OCI-LY7 (cell line): Measurements from ENCODE around the gene SLC17A4. TPM values are rescaled to one million over a fixed set of nuclear protein-coding genes. Genes with fewer than 3 reads are reported as not detected.

ENCODE experiments used
- BruUV-seq: library from RNA; stranded (reverse); fragments of 400-500 nt; replicated peaks from 2 replicates; lab custom pipeline; 2021; lab: Mats Ljungman, UMichigan
- CTCF ChIA-PET: fragments of 300-600 bp; sonication (Branson Sonifier 250); formaldehyde crosslinking; loops from one replicate; lab custom pipeline; 2022; ENCODE audit warnings: antibody characterized with exemption; ENCODE audit not compliant: unreplicated experiment; lab: Charles Lee
- POLR2A ChIA-PET: fragments of 300-600 bp; sonication (Branson Sonifier 250); formaldehyde crosslinking; loops from one replicate; lab custom pipeline; 2022; ENCODE audit warnings: antibody characterized with exemption; lab: Charles Lee
- DNase-seq: peaks from one replicate; pipeline ENCODE4 v3.0.0-alpha.2; 2015; ENCODE audit warnings: low spot score
- H2AFZ ChIP-seq: fragments of 200-600 bp; sonication (generic), shearing (Covaris generic); 2 replicates; pipeline ENCODE4 v1.6.1; 2014; ENCODE audit warnings: mild to moderate bottlenecking, antibody characterized with exemption, low read length, moderate library complexity
- H3K27ac ChIP-seq: fragments of 200-600 bp; sonication (generic); 2 replicates; pipeline ENCODE4 v1.5.1; 2014; ENCODE audit warnings: mixed run types, low read depth, mild to moderate bottlenecking, moderate library complexity, low read length, inconsistent platforms; ENCODE audit not compliant: poor library complexity, severe bottlenecking
- H3K36me3 ChIP-seq: fragments of 200-600 bp; sonication (generic); 2 replicates; pipeline ENCODE4 v1.6.1; 2014; ENCODE audit warnings: mild to moderate bottlenecking, antibody characterized with exemption, low read length, moderate library complexity, mixed read lengths; ENCODE audit not compliant: insufficient read depth
- H3K4me1 ChIP-seq: fragments of 200-600 bp; sonication (generic); 2 replicates; pipeline ENCODE4 v1.5.1; 2014; ENCODE audit warnings: mild to moderate bottlenecking, low read length; ENCODE audit not compliant: insufficient read depth, poor library complexity, severe bottlenecking
- H3K4me2 ChIP-seq: fragments of 200-600 bp; sonication (generic); 2 replicates; pipeline ENCODE4 v1.6.1; 2014; ENCODE audit warnings: mild to moderate bottlenecking, low read length
- H3K4me3 ChIP-seq: fragments of 200-600 bp; sonication (generic); 2 replicates; pipeline ENCODE4 v1.5.1; 2014; ENCODE audit warnings: mild to moderate bottlenecking, low read depth, low read length; ENCODE audit not compliant: poor library complexity, severe bottlenecking
- H3K79me2 ChIP-seq: fragments of 200-600 bp; sonication (generic); 2 replicates; pipeline ENCODE4 v1.6.1; 2016; ENCODE audit warnings: low read depth, mild to moderate bottlenecking, low read length, moderate library complexity, mixed read lengths; ENCODE audit not compliant: insufficient read depth
- H3K9me2 ChIP-seq: fragments of 200-600 bp; sonication (generic); 2 replicates; pipeline ENCODE4 v1.6.1; 2016; ENCODE audit warnings: mild to moderate bottlenecking, low read length, mixed read lengths; ENCODE audit not compliant: insufficient read depth
- H3K9me3 ChIP-seq: fragments of 200-600 bp; sonication (generic); 2 replicates; pipeline ENCODE4 v1.6.1; 2014; ENCODE audit warnings: mild to moderate bottlenecking, mixed run types, low read length, mixed read lengths
- H4K20me1 ChIP-seq: fragments of 200-600 bp; sonication (generic); 2 replicates; pipeline ENCODE4 v1.6.1; 2014; ENCODE audit warnings: mild to moderate bottlenecking, antibody characterized with exemption, low read length, moderate library complexity, mixed read lengths; ENCODE audit not compliant: insufficient read depth
- CTCF ChIP-seq: fragments of 200-600 bp; sonication (generic); conservative IDR thresholded peaks from 2 replicates; pipeline ENCODE4 v1.5.1; 2014; ENCODE audit warnings: mild to moderate bottlenecking, antibody characterized with exemption, low read length, moderate library complexity, mixed read lengths
- EZH2phosphoT487 ChIP-seq: fragments of 200-600 bp; sonication (generic); IDR thresholded peaks from 2 replicates; pipeline ENCODE4 v1.6.1; 2018; ENCODE audit warnings: low read depth, borderline replicate concordance, mild to moderate bottlenecking, mixed run types, antibody characterized with exemption, low read length, moderate library complexity, mixed read lengths
- intact Hi-C: fragments of 100-400 bp; cut with micrococcal nuclease; formaldehyde crosslinking; loops from one replicate; pipeline ENCODE4 v1.10.0; 2022; ENCODE audit not compliant: unreplicated experiment
- total RNA-seq, 2 experiments: library from RNA; depleted of rRNA in 1 of 2; stranded (reverse); fragments of >200 nt in 1 of 2; shearing (Covaris generic) in 1 of 2; gene quantifications; 2 replicates each; pipeline ENCODE4 v1.2.3, GENCODE V29; 2014 to 2022

SLC17A4 gene
- total RNA-seq, 2 experiments from 2014 or later = not detected

GRCh38 chr6:25709761-25710160, 44.8 kb upstream of the SLC17A4 start:
- intact Hi-C loops = no loop called here
- no peaks in the 10 kb centered on the region for H3K36me3 ChIP-seq
- POLR2A ChIA-PET = no interaction called here
- no peak for TF ChIP-seq EZH2phosphoT487
- no peak for TF ChIP-seq CTCF
- no peak overlapping the region for H3K4me2 ChIP-seq
- no TSS peak for BruUV-seq
- H3K9me3 ChIP-seq = no peaks in the 10 kb centered on the region
- H2AFZ ChIP-seq = no peak overlapping the region
- CTCF ChIA-PET = no interaction called here
- no peak overlapping the region for H3K27ac ChIP-seq
- no peak for DNase-seq
- H3K79me2 ChIP-seq = no peaks in the 10 kb centered on the region
- H4K20me1 ChIP-seq = no peaks in the 10 kb centered on the region
- no peaks in the 10 kb centered on the region for H3K9me2 ChIP-seq
- H3K4me1 ChIP-seq = no peaks in the 10 kb centered on the region
- H3K4me3 ChIP-seq = no peak overlapping the region

GRCh38 chr6:25710287-25710686, 44.3 kb upstream of the SLC17A4 start:
- no peak overlapping the region for H2AFZ ChIP-seq
- no TSS peak for BruUV-seq
- POLR2A ChIA-PET = interaction anchor here (0.6 kb wide), 1 partner anchor 477 kb away, joined by 3 read pairs; no protein-coding TSS in a partner anchor

More at GRCh38 chr6:25710287-25710686, 44.3 kb upstream of the SLC17A4 start:
- Histone ChIP-seq H3K36me3 (no peaks in the 10 kb centered on the region), H3K4me1 (no peaks in the 10 kb centered on the region), H3K9me3 (no peaks in the 10 kb centered on the region), H3K9me2 (no peaks in the 10 kb centered on the region), H3K4me2 (no peak overlapping the region), H3K27ac (no peak overlapping the region), H3K4me3 (no peak overlapping the region), H3K79me2 (no peaks in the 10 kb centered on the region), H4K20me1 (no peaks in the 10 kb centered on the region)
- CTCF ChIA-PET = no interaction called here
- intact Hi-C loops = no loop called here
- no peak for TF ChIP-seq CTCF
- no peak for TF ChIP-seq EZH2phosphoT487
- no peak for DNase-seq
